A549 (cell line): Measurements from ENCODE around the gene NPHS2. TPM values are rescaled to one million over a fixed set of nuclear protein-coding genes. Genes with fewer than 3 reads are reported as not detected.

Experiments used
- ATAC-seq, 2 experiments: fragments of 200-7000 bp in 1 of 2; fragments of >200 bp in 1 of 2; cut with Nextera tagmentation in 1 of 2; cut with Tn5 transposase in 1 of 2; 3 replicates each; pipeline versions ENCODE4 v1.8.0 to v1.9.1; 2018 to 2020; ENCODE audit warnings: mild to moderate bottlenecking in 1 of 2, moderate library complexity in 1 of 2
- CTCF ChIA-PET: fragments of 300-600 bp; sonication (Branson Sonifier 250); formaldehyde crosslinking; extraction: SDS; loops from one replicate; lab custom pipeline; 2021; ENCODE audit warnings: antibody characterized with exemption, inconsistent platforms; lab: Yijun Ruan, JAX
- POLR2A ChIA-PET: fragments of 350-600 bp; formaldehyde crosslinking; extraction: SDS; loops from one replicate; lab custom pipeline; 2021; ENCODE audit warnings: antibody characterized with exemption, inconsistent platforms; lab: Yijun Ruan, JAX
- DNase-seq, 2 experiments: peaks; one replicate each; pipeline versions ENCODE4 v3.0.0 to v3.0.0-alpha.2; 2011 to 2016; ENCODE audit warnings: low read depth in 1 of 2, low spot score in 1 of 2
- FAIRE-seq: peaks from 2 replicates; lab custom pipeline; 2011; peaks lifted over from hg19 to GRCh38; lab: Jason Lieb, UNC
- H3K27ac ChIP-seq, 2 experiments: fragments of >200 bp; sonication (Bioruptor Twin); formaldehyde crosslinking; 3 replicates each; pipeline ENCODE4 v1.5.1; 2016 to 2017
- H3K4me1 ChIP-seq: fragments of >200 bp; sonication (Bioruptor Twin); formaldehyde crosslinking; 3 replicates; pipeline ENCODE4 v1.6.1; 2016
- H3K4me2 ChIP-seq: fragments of >200 bp; sonication (Bioruptor Twin); formaldehyde crosslinking; 3 replicates; pipeline ENCODE4 v1.6.1; 2016
- H3K4me3 ChIP-seq: fragments of >200 bp; sonication (Bioruptor Twin); formaldehyde crosslinking; 3 replicates; pipeline ENCODE4 v1.5.1; 2016
- H3K9me3 ChIP-seq: fragments of >200 bp; sonication (Bioruptor Twin); formaldehyde crosslinking; 3 replicates; pipeline ENCODE4 v1.6.1; 2016
- CHD2 ChIP-seq: fragments of 150-350 bp; IDR thresholded peaks from 2 replicates; pipeline ENCODE4 v1.6.1; 2014; ENCODE audit warnings: low read length; ENCODE audit not compliant: partially characterized antibody
- FOSL2 ChIP-seq, 2 experiments: fragments of 450-650 bp in 1 of 2; fragments of >200 bp in 1 of 2; sonication (Bioruptor Twin) in 1 of 2; formaldehyde crosslinking; IDR thresholded peaks; 2 replicates each; pipeline versions ENCODE4 v1.5.0 to v1.6.1; 2016 to 2020; ENCODE audit warnings: mild to moderate bottlenecking in 1 of 2, moderate library complexity in 1 of 2
- HDAC2 ChIP-seq: fragments of 200-600 bp; sonication (generic); IDR thresholded peaks from 2 replicates; pipeline ENCODE4 v1.6.1; 2016
- HOXB13 ChIP-seq: fragments of 250-450 bp; sonication (Bioruptor Pico); IDR thresholded peaks from 2 replicates; pipeline ENCODE4 v1.5.0; 2020; ENCODE audit warnings: low read depth, mild to moderate bottlenecking, moderate library complexity
- JUN ChIP-seq, 2 experiments: fragments of >200 bp; sonication (Bioruptor Twin); formaldehyde crosslinking; IDR thresholded peaks; 2 replicates in 1 of 2; 3 replicates in 1 of 2; pipeline ENCODE4 v1.6.1; 2016 to 2017
- JUNB ChIP-seq: fragments of >200 bp; sonication (Bioruptor Twin); formaldehyde crosslinking; IDR thresholded peaks from 2 replicates; pipeline ENCODE4 v1.6.1; 2016
- MAFK ChIP-seq: fragments of 450-650 bp; IDR thresholded peaks from 2 replicates; pipeline ENCODE4 v1.6.1; 2014; ENCODE audit not compliant: partially characterized antibody
- POLR2A ChIP-seq: IDR thresholded peaks from 2 replicates; pipeline ENCODE4 v1.6.1; 2012; ENCODE audit warnings: mild to moderate bottlenecking, low read length
- POLR2AphosphoS2 ChIP-seq: conservative IDR thresholded peaks from 2 replicates; pipeline ENCODE4 v1.6.1; 2012; ENCODE audit warnings: low read length, improper control_type of control experiment, inconsistent platforms
- RAD21 ChIP-seq, 2 experiments: fragments of >200 bp in 1 of 2; sonication (Bioruptor Twin) in 1 of 2; formaldehyde crosslinking in 1 of 2; IDR thresholded peaks in 1 of 2; conservative IDR thresholded peaks in 1 of 2; 2 replicates in 1 of 2; 3 replicates in 1 of 2; pipeline ENCODE4 v1.6.1; 2012 to 2018; ENCODE audit warnings: inconsistent platforms in 1 of 2
- RARB ChIP-seq: fragments of 250-450 bp; sonication (Bioruptor Pico); IDR thresholded peaks from 2 replicates; pipeline ENCODE4 v1.8.0; 2021; ENCODE audit warnings: mild to moderate bottlenecking, moderate library complexity
- RCOR1 ChIP-seq: fragments of 150-350 bp; IDR thresholded peaks from 2 replicates; pipeline ENCODE4 v1.6.1; 2014; ENCODE audit warnings: antibody characterized with exemption, low read length, low read depth
- RFX5 ChIP-seq: fragments of 450-650 bp; IDR thresholded peaks from 2 replicates; pipeline ENCODE4 v1.7.1; 2014; ENCODE audit warnings: antibody characterized with exemption, mild to moderate bottlenecking, moderate library complexity
- RNF2 ChIP-seq: fragments of 200-600 bp; sonication (generic); IDR thresholded peaks from 2 replicates; pipeline ENCODE4 v1.6.1; 2016; ENCODE audit warnings: low read depth, mild to moderate bottlenecking, antibody characterized with exemption, moderate library complexity, borderline replicate concordance
- SMC3 ChIP-seq: fragments of >200 bp; sonication (Bioruptor Twin); formaldehyde crosslinking; IDR thresholded peaks from 3 replicates; pipeline ENCODE4 v1.6.1; 2018; ENCODE audit warnings: inconsistent platforms
- SREBF2 ChIP-seq: fragments of 450-650 bp; IDR thresholded peaks from 2 replicates; pipeline ENCODE4 v1.6.1; 2014; ENCODE audit warnings: mild to moderate bottlenecking, moderate library complexity
- TFCP2L1 ChIP-seq: fragments of 250-450 bp; sonication (Bioruptor Pico); IDR thresholded peaks from 2 replicates; pipeline ENCODE4 v1.5.0; 2021; ENCODE audit warnings: mild to moderate bottlenecking
- ZC3H11A ChIP-seq: fragments of 450-650 bp; IDR thresholded peaks from 2 replicates; pipeline ENCODE4 v1.6.1; 2014; ENCODE audit warnings: antibody characterized with exemption, mild to moderate bottlenecking
- ZFP36 ChIP-seq: fragments of 450-650 bp; IDR thresholded peaks from 2 replicates; pipeline ENCODE4 v1.6.1; 2014; ENCODE audit warnings: borderline replicate concordance; ENCODE audit not compliant: partially characterized antibody
- ZNF302 ChIP-seq: fragments of 250-450 bp; sonication (Bioruptor Pico); IDR thresholded peaks from 2 replicates; pipeline ENCODE4 v1.9.0; 2021; ENCODE audit warnings: inconsistent platforms, mild to moderate bottlenecking, moderate library complexity
- ZSCAN20 ChIP-seq: fragments of 250-450 bp; sonication (Bioruptor Pico); IDR thresholded peaks from 2 replicates; pipeline ENCODE4 v1.8.0; 2022; ENCODE audit warnings: mild to moderate bottlenecking, moderate library complexity
- WGBS: methylation state at CpG from one replicate; pipeline ENCODE4 v1.1.6; 2017; ENCODE audit errors: missing lambda C conversion rate; 5-methylcytosine and 5-hydroxymethylcytosine counted together
- polyA plus RNA-seq, 4 experiments: library from polyadenylated mRNA; depleted of rRNA in 3 of 4; stranded (reverse); fragments of >200 nt; fragmentation: RNase III in 1 of 4; extraction: RNeasy Plus Mini Kit Qiagen cat#74134 plus additional on column Dnase treatment in 1 of 4; gene quantifications; 2 replicates in 3 of 4; 3 replicates in 1 of 4; pipeline ENCODE4 v1.2.3, GENCODE V29; 2011 to 2017
- TF ChIP-seq, protein P1 (sequence below): fragments of 250-450 bp; sonication (Bioruptor Pico); IDR thresholded peaks from 2 replicates; pipeline ENCODE4 v1.5.0; 2020; ENCODE audit warnings: low read depth, mild to moderate bottlenecking, moderate library complexity
- TF ChIP-seq, protein P2 (sequence below): fragments of 250-450 bp; sonication (Bioruptor Pico); IDR thresholded peaks from 2 replicates; pipeline ENCODE4 v1.5.0; 2021; ENCODE audit warnings: mild to moderate bottlenecking, moderate library complexity, borderline replicate concordance
- TF ChIP-seq, protein P3 (sequence below): fragments of 150-350 bp; IDR thresholded peaks from 2 replicates; pipeline ENCODE4 v1.6.1; 2014; ENCODE audit warnings: low read depth, mild to moderate bottlenecking, low read length

NPHS2 gene
- polyA plus RNA-seq, 2 of the 4 experiments (the other 2 are of a cell fraction) = not detected

DNA sequence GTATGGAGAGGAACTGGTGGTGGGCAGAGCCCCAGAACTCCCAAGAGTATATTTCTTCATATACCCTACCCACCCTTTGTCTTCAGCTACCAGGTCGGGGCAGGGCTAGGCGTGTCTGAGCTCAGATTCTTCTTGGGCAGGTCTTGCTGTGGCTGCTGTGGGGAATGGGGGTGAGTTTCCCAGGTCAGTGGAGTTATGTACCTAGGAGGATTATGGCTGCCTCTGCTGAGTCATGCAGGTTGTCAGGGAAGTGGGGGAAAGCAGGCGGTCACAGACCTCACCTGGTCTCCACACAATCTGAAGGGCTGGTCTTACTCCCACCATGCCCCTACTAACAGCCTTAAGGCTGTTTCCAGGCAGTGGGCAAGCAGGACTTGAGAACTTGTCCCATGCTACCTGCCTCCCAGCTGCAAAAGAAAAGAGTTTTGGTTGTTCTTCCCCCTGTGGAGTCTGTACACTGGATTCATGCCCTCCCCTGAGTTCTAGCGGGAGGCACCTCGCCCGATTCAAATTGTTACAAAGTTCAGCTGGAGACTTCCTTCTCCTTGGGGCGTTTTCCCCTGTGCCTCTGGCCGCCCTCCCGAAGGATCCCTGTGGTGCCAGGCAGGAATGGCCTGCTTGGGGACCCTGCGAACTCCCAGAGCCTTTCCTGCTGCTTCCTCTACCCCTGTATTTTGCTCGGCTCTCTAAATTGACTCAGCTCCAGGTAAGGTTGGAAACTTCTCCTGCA lies 58.6 kb downstream of the NPHS2 start:
- DNase-seq = no peak
- H3K4me2 ChIP-seq = no peak overlapping the region
- FAIRE-seq = no peak
- POLR2A ChIA-PET = no interaction called here
- no peak; a peak in 1 of 6 replicates for ATAC-seq
- no peak overlapping the region for H3K27ac ChIP-seq
- no peaks in the 10 kb centered on the region for H3K4me1 ChIP-seq
- CTCF ChIA-PET = no interaction called here
- no peak overlapping the region for H3K4me3 ChIP-seq
- H3K9me3 ChIP-seq = no peaks in the 10 kb centered on the region
- TF ChIP-seq TFCP2L1 = no peak
- no peak for TF ChIP-seq RNF2
- no peak for TF ChIP-seq HOXB13 (CRISPR knock-in tag)
- no peak for TF ChIP-seq JUN (IDR thresholded peaks at IDR 0.05)
- no peak for TF ChIP-seq SREBF2
- TF ChIP-seq, protein P1, sequence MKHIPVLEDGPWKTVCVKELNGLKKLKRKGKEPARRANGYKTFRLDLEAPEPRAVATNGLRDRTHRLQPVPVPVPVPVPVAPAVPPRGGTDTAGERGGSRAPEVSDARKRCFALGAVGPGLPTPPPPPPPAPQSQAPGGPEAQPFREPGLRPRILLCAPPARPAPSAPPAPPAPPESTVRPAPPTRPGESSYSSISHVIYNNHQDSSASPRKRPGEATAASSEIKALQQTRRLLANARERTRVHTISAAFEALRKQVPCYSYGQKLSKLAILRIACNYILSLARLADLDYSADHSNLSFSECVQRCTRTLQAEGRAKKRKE (CRISPR knock-in tag) = no peak
- no peak for TF ChIP-seq ZNF302 (CRISPR knock-in tag)
- no peak for TF ChIP-seq POLR2A
- TF ChIP-seq, protein P2, sequence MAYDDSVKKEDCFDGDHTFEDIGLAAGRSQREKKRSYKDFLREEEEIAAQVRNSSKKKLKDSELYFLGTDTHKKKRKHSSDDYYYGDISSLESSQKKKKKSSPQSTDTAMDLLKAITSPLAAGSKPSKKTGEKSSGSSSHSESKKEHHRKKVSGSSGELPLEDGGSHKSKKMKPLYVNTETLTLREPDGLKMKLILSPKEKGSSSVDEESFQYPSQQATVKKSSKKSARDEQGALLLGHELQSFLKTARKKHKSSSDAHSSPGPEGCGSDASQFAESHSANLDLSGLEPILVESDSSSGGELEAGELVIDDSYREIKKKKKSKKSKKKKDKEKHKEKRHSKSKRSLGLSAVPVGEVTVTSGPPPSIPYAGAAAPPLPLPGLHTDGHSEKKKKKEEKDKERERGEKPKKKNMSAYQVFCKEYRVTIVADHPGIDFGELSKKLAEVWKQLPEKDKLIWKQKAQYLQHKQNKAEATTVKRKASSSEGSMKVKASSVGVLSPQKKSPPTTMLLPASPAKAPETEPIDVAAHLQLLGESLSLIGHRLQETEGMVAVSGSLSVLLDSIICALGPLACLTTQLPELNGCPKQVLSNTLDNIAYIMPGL (CRISPR knock-in tag) = no peak
- 29% methylated on average over 11 of the region's 11 CpGs for WGBS

DNA sequence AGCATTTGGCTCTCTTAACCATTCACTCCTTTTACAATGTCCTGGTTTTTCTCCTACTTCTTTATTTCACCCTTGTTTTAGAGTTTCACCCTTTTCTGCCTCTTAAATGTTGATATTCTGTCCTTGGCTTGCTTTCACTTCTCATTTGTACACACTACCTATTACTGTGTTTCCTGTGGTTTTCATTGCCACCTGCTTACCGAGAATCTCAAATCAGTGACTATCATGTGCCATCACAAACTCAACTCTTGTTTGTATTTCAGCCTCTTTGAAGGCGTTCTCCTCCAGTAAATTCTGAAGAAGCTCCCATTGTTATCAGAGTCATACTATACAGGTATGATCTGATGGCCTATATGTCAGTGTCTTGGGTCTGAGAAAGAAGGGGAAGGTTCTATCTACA lies 65.7 kb downstream of the NPHS2 start:
- no peak for DNase-seq
- Histone ChIP-seq H3K4me1 (no peaks in the 10 kb centered on the region), H3K9me3 (no peaks in the 10 kb centered on the region), H3K4me2 (no peak overlapping the region), H3K27ac (no peak overlapping the region), H3K4me3 (no peak overlapping the region)
- CTCF ChIA-PET = no interaction called here
- no peak for ATAC-seq
- WGBS = 6% methylated on average over 2 of the region's 2 CpGs
- no peak for FAIRE-seq
- TF ChIP-seq SREBF2 (no peak), RARB (CRISPR knock-in tag) (no peak), CHD2 (no peak), HDAC2 (no peak), ZC3H11A (no peak), ZSCAN20 (CRISPR knock-in tag) (no peak), HOXB13 (CRISPR knock-in tag) (no peak), RFX5 (no peak), SMC3 (no peak), FOSL2 (IDR thresholded peaks at IDR 0.05) (no peak), FOSL2 (CRISPR knock-in tag; IDR thresholded peaks at IDR 0.05) (no peak), RCOR1 (no peak), JUNB (no peak), POLR2AphosphoS2 (no peak), RAD21 (conservative IDR thresholded peaks at IDR 0.05 in 1 of 2, IDR thresholded peaks at IDR 0.05 in 1 of 2) (no peak), ZFP36 (no peak)
- TF ChIP-seq, all 56 proteins: peak for 0
- POLR2A ChIA-PET = no interaction called here

DNA sequence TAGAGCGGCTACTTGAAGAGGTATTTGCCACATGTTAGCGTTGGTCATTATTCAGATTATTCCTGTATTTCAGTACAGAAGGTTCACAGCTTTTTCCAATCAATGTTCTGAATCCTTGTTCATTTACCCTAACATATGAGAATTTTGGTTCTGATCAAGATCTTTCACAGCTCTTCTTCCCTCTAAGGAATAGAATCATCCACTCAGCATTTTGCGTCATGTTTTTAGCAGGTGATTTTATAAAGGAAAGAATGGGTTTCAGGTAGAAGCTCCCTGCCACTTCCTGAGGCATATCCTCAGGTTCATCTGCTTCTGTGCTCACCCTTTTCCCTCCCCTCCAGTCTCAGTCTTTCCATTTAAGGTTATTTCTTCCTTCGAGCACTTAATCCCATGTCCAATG lies 66.4 kb downstream of the NPHS2 start:
- ChIA-PET POLR2A (no interaction called here), CTCF (no interaction called here)
- no peak overlapping the region for H3K4me3 ChIP-seq
- no peak for FAIRE-seq
- no peaks in the 10 kb centered on the region for H3K9me3 ChIP-seq
- H3K4me1 ChIP-seq = no peaks in the 10 kb centered on the region
- no peak for DNase-seq
- peak; percentile 49 for TF ChIP-seq MAFK
- TF ChIP-seq CHD2 = no peak
- no peak for TF ChIP-seq FOSL2 (IDR thresholded peaks at IDR 0.05)
- no peak for TF ChIP-seq FOSL2 (CRISPR knock-in tag; IDR thresholded peaks at IDR 0.05)
- TF ChIP-seq, protein P3, sequence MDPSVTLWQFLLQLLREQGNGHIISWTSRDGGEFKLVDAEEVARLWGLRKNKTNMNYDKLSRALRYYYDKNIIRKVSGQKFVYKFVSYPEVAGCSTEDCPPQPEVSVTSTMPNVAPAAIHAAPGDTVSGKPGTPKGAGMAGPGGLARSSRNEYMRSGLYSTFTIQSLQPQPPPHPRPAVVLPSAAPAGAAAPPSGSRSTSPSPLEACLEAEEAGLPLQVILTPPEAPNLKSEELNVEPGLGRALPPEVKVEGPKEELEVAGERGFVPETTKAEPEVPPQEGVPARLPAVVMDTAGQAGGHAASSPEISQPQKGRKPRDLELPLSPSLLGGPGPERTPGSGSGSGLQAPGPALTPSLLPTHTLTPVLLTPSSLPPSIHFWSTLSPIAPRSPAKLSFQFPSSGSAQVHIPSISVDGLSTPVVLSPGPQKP = no peak
- TF ChIP-seq JUN (IDR thresholded peaks at IDR 0.05) = no peak
- TF ChIP-seq, all 56 proteins: peak for 1
- ATAC-seq = no peak
- Histone ChIP-seq H3K4me2 (no peak overlapping the region), H3K27ac (no peak overlapping the region)
- 56% methylated on average over 4 of the region's 4 CpGs for WGBS
